Progenitor cell of endocrine pancreas (in vitro differentiated cells): ENCODE data around the gene CPB2. TPM values are rescaled to one million over a fixed set of nuclear protein-coding genes. Genes with fewer than 3 reads are reported as not detected.

ENCODE experiments used
- DNase-seq: peaks from one replicate; pipeline ENCODE4 v3.0.0; 2021; ENCODE audit warnings: low spot score; ENCODE audit not compliant: unreplicated experiment
- H3K27ac Mint-ChIP-seq: 2 replicates; pipeline ENCODE4 v1.8.0; 2021; ENCODE audit warnings: mild to moderate bottlenecking, moderate library complexity, mixed read lengths
- H3K27me3 Mint-ChIP-seq: 2 replicates; pipeline ENCODE4 v1.8.0; 2021; ENCODE audit warnings: mixed read lengths
- H3K36me3 Mint-ChIP-seq: 2 replicates; pipeline ENCODE4 v1.8.0; 2022; ENCODE audit warnings: mixed read lengths; ENCODE audit not compliant: insufficient read depth
- H3K4me1 Mint-ChIP-seq: 2 replicates; pipeline ENCODE4 v1.8.0; 2021; ENCODE audit warnings: low read depth, mixed read lengths
- H3K4me3 Mint-ChIP-seq: 2 replicates; pipeline ENCODE4 v1.8.0; 2021; ENCODE audit warnings: low read depth, mild to moderate bottlenecking, moderate library complexity, mixed read lengths
- H3K9me3 Mint-ChIP-seq: 2 replicates; pipeline ENCODE4 v1.8.0; 2021; ENCODE audit warnings: low read depth, mixed read lengths
- total RNA-seq: library from RNA; stranded (reverse); gene quantifications from 2 replicates; pipeline ENCODE4 v1.2.1, GENCODE V29; 2021
- TF ChIP-seq, protein P1 (sequence below): fragments of 200-600 bp; sonication (generic); IDR thresholded peaks from one replicate; pipeline ENCODE4 v1.5.0; 2021; ENCODE audit warnings: antibody characterized with exemption, mild to moderate bottlenecking; ENCODE audit not compliant: unreplicated experiment

Gene CPB2
- total RNA-seq, 1 donor from 2014 or later, result not detected

DNA sequence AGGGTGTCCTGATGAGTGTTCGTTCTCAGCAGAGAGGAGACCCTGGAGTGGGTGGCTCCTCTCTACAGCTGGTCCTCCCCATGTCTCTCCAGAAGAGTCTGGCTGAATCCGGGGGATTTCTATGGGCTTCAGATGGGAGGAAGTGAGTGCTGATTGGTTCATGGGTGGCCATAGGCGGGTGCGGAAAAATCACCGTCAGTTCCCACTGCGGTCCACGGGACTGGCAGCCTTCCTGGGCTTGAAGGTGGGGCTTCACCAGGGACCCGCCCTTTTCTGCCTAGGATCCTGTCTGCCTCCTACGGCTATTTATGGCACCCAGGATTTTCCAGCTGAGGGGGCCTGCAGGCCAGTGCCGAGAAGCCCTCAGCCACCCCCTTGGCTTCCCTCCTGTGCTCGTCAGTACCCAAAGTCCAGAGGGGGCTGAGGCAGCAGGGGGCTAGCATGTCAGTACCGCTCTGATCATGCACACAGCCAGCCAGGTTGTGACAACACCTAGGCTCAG lies 18.4 kb downstream of the CPB2 start:
- no peaks in the 10 kb centered on the region for H3K36me3 Mint-ChIP-seq
- H3K4me3 Mint-ChIP-seq, result no peak overlapping the region
- DNase-seq, result no peak
- H3K27me3 Mint-ChIP-seq, result no peaks in the 10 kb centered on the region
- no peak overlapping the region for H3K27ac Mint-ChIP-seq
- H3K4me1 Mint-ChIP-seq, result no peaks in the 10 kb centered on the region
- no peaks in the 10 kb centered on the region for H3K9me3 Mint-ChIP-seq
- TF ChIP-seq, protein P1, sequence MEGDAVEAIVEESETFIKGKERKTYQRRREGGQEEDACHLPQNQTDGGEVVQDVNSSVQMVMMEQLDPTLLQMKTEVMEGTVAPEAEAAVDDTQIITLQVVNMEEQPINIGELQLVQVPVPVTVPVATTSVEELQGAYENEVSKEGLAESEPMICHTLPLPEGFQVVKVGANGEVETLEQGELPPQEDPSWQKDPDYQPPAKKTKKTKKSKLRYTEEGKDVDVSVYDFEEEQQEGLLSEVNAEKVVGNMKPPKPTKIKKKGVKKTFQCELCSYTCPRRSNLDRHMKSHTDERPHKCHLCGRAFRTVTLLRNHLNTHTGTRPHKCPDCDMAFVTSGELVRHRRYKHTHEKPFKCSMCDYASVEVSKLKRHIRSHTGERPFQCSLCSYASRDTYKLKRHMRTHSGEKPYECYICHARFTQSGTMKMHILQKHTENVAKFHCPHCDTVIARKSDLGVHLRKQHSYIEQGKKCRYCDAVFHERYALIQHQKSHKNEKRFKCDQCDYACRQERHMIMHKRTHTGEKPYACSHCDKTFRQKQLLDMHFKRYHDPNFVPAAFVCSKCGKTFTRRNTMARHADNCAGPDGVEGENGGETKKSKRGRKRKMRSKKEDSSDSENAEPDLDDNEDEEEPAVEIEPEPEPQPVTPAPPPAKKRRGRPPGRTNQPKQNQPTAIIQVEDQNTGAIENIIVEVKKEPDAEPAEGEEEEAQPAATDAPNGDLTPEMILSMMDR, result no peak

DNA sequence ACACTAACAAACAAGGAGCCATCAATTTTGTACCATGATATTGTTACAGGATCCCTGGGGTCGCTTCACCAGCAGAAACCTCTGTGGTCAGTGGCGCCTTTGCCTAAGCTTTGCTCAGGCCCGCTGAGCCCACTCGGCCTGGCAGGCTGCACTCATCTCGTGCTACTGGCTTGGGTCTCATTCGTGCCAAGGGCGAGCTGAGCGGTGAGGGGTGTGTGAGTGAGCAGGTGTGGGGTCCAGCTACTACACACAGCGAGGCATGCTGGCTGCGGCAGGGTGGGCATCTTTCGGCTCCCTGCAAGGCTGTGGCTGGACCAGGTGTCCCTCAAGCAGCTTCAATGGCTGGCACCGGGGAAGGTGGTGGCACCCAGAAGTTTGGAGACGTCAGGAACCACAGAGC lies 19.1 kb downstream of the CPB2 start:
- TF ChIP-seq, protein P1, result no peak
- Mint-ChIP-seq H3K9me3 (no peaks in the 10 kb centered on the region), H3K36me3 (no peaks in the 10 kb centered on the region), H3K27ac (no peak overlapping the region), H3K4me3 (no peak overlapping the region), H3K27me3 (no peaks in the 10 kb centered on the region), H3K4me1 (no peaks in the 10 kb centered on the region)
- no peak for DNase-seq

DNA sequence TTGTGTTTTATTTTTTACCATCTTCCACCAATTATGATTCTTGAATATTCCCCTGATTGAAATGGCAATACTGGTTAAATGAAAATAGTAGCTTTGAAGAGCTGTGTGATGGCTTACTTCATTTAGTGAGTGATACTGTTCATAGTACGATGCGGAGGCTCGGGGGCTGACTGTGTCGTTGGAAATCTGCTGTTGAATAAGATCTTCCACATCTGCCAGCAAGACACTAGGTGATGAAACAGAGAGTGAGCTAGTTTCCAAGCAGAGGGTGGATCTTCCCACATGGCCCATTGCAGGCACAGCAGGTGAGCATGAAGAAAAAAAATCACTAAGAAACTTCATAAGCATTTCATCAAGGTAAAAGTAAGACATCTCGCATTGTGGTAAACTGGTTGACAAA lies 22.5 kb downstream of the CPB2 start:
- DNase-seq, result no peak
- H3K9me3 Mint-ChIP-seq, result no peaks in the 10 kb centered on the region
- TF ChIP-seq, protein P1, result no peak
- H3K27ac Mint-ChIP-seq, result no peak overlapping the region
- H3K36me3 Mint-ChIP-seq, result no peaks in the 10 kb centered on the region
- no peaks in the 10 kb centered on the region for H3K27me3 Mint-ChIP-seq
- H3K4me3 Mint-ChIP-seq, result no peak overlapping the region
- no peaks in the 10 kb centered on the region for H3K4me1 Mint-ChIP-seq

DNA sequence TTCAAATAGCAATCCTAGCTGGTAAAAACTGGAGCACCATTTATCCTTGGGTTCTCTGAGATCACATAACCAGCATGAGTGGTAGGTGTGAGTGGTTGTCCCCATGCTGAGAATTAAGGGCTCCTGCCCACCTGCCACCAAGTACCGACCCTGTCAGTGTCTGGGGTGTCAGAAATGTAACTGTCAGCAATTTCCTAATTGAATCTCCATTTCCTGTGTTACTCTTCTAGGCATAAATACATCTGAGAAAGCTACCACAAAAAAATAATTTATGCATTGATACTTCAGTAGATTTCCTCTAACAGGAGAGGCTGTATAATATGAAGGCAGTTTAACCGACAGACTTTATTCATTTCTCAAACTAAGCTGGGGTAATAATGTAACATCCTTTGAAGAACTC lies 25.1 kb downstream of the CPB2 start:
- TF ChIP-seq, protein P1, result no peak
- no peak for DNase-seq
- Mint-ChIP-seq H3K27ac (no peak overlapping the region), H3K4me3 (no peak overlapping the region), H3K4me1 (no peaks in the 10 kb centered on the region), H3K9me3 (peaks cover 2% of the 10 kb centered on the region), H3K27me3 (no peaks in the 10 kb centered on the region), H3K36me3 (no peaks in the 10 kb centered on the region)

DNA sequence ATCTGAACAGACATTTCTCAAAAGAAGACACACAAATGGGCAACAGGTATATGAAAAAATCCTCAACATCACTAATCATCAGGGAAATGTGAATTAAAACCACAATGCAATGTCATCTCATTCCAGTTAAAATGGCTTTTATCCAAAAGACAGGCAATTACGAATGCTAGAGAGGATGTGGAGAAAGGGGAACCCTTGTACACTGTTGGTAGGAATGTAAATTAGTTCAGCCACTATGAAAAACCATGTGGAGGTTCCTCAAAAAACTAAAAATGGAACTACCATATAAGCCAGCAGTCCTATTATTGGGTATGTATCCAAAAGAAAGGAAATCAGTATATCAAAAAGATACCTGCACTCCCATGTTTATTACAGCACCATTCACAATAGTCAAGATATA lies 27.6 kb downstream of the CPB2 start:
- Mint-ChIP-seq H3K9me3 (peaks cover 6% of the 10 kb centered on the region), H3K27me3 (no peaks in the 10 kb centered on the region), H3K36me3 (no peaks in the 10 kb centered on the region), H3K27ac (no peak overlapping the region), H3K4me3 (no peak overlapping the region), H3K4me1 (no peaks in the 10 kb centered on the region)
- no peak for DNase-seq
- TF ChIP-seq, protein P1, result no peak
